Mucosa of descending colon (tissue), 3 donors: Measurements from ENCODE around the gene SRSF7. TPM values are rescaled to one million over a fixed set of nuclear protein-coding genes. Genes with fewer than 3 reads are reported as not detected.
A peak's percentile ranks its signal among the peaks of the same experiment; 100 is the strongest.
"Not testable (repeated sequence)": the region's sequence is repeated elsewhere in the genome, so short reads cannot be mapped to it uniquely, and the experiment has no call there.

Experiments used
- ATAC-seq: fragments of 200-7000 bp; cut with Tn5 transposase; one replicate; pipeline ENCODE4 v1.9.1; 2020; ENCODE audit warnings: mild to moderate bottlenecking, moderate library complexity
- DNase-seq, 3 donors: peaks; one replicate each; pipeline ENCODE4 v3.0.0-alpha.2; 2020
- H3K36me3 ChIP-seq: fragments of 200-600 bp; one replicate; pipeline ENCODE4 v1.8.0; 2021; ENCODE audit warnings: low read depth, mild to moderate bottlenecking
- H3K4me1 ChIP-seq: fragments of 200-600 bp; one replicate; pipeline ENCODE4 v1.8.0; 2021; ENCODE audit warnings: low read depth, mild to moderate bottlenecking
- H3K4me3 ChIP-seq: fragments of 200-600 bp; one replicate; pipeline ENCODE4 v1.8.0; 2021; ENCODE audit warnings: mild to moderate bottlenecking
- H3K9me3 ChIP-seq: fragments of 200-600 bp; one replicate; pipeline ENCODE4 v1.8.0; 2021; ENCODE audit warnings: mild to moderate bottlenecking
- CTCF ChIP-seq: fragments of 200-600 bp; IDR thresholded peaks from one replicate; pipeline ENCODE4 v1.8.0; 2022; ENCODE audit warnings: antibody characterized with exemption, mild to moderate bottlenecking
- intact Hi-C, 2 donors: fragments of 100-400 bp; cut with DNase I in 1 of 2; cut with micrococcal nuclease in 1 of 2; formaldehyde crosslinking; loops; one replicate each; pipeline versions ENCODE4 v1.11.0 to v1.11.1; 2022; cut with DNase I, micrococcal nuclease
- long read RNA-seq, 2 donors: library from polyadenylated mRNA; unstranded; transcript quantifications; one replicate each; pipeline ENCODE4 v2.0.0, GENCODE V29; 2019 to 2021
- total RNA-seq, 3 donors: library from RNA; stranded (reverse); fragmentation: NEBNext Ultra II Directional in 2 of 3; extraction: Animal tissue kit (Norgen Biotek cat#: 25700) in 2 of 3; gene quantifications; one replicate each; pipeline versions ENCODE4 v1.2.1 to v1.2.4, GENCODE V29; 2021 to 2023
- donor health status: DM: no; HTN: no; CAD: no; lungs with moderate emphysema.
- donor health status: DM: no; HTN: no; CAD: no.
- donor health status: DM: no; HTN: yes; CAD: no.

Gene SRSF7
- total RNA-seq, result 100 to 1,000 TPM in 2 of 3 donors, 10 to 100 TPM in 1; 91.3 to 130 (median 113) TPM
- long read RNA-seq, donor 1, transcript SRSF7-208 (7 exons, 1,903 nt), result minor isoform, 10 of 61 reads
- long read RNA-seq, donor 1, transcript SRSF7-201 (8 exons, 2,489 nt), result major isoform, 24 of 61 reads
- long read RNA-seq, donor 1, partial matches to known transcripts, result 11 of 61 reads
- long read RNA-seq, donor 1, other reads (novel, unspliced or antisense), result 8 of 61 reads
- long read RNA-seq, donor 2, transcript SRSF7-201 (8 exons, 2,489 nt), result major isoform, 11 of 22 reads
- long read RNA-seq, donor 2, partial matches to known transcripts, result 1 of 22 reads
- long read RNA-seq, donor 2, other reads (novel, unspliced or antisense), result 4 of 22 reads

GRCh38 chr2:38750891-38751595 is at the start of gene SRSF7:
TSS of gene SRSF7 (minus strand) at chr2:38751361. CDS start at chr2:38751256, 105 bp downstream.
- intact Hi-C loops, result no loop called here
- peaks cover 13% of the 10 kb centered on the region for H3K4me1 ChIP-seq

DNA sequence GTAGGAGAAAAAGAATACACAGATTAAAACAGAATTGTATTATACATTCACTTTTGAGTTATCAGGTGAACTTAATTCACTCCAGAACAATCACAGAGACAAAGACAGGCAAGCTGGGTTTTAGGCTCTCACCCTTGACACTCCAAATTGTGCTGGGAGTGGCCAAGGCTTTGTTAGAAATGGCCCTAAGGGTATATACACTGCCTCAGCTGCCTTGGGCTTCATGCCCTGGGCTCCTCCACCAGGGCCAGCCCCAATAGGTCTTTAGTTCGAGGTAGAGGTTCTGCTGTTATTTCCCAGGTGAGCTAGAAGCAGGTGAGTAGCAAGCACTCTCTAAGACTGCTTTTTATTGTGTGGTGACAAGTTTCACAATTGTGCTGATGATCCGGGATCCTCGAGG is 46.8 kb upstream of the SRSF7 start:
- Histone ChIP-seq H3K4me3 (no peak overlapping the region), H3K4me1 (peaks cover 5% of the 10 kb centered on the region), H3K36me3 (no peaks in the 10 kb centered on the region), H3K9me3 (no peaks in the 10 kb centered on the region)
- intact Hi-C loops, result no loop called here
- ATAC-seq (no peak), DNase-seq (no peak)
- no peak for TF ChIP-seq CTCF

More at GRCh38 chr2:38750891-38751595, at the start of gene SRSF7:
- ATAC-seq (peak; percentile 90), DNase-seq (peak; percentile 97 to 98 (median 98))
- Histone ChIP-seq H3K36me3 (no peaks in the 10 kb centered on the region), H3K4me3 (peak within 1 kb of the TSS; percentile 89), H3K9me3 (no peaks in the 10 kb centered on the region)
- TF ChIP-seq CTCF, result no peak

- DNase-seq, result no peak
- Histone ChIP-seq H3K9me3 (no peaks in the 10 kb centered on the region), H3K4me3 (no peak overlapping the region), H3K36me3 (no peaks in the 10 kb centered on the region), H3K4me1 (peaks cover 5% of the 10 kb centered on the region)
- no peak for TF ChIP-seq CTCF
- ATAC-seq, result no peak
- intact Hi-C loops, result no loop called here
These were observed 46.1 kb upstream of the SRSF7 start for GRCh38 chr2:38797250-38797676.

- H3K36me3 ChIP-seq, DNase-seq, H3K9me3 ChIP-seq, intact Hi-C loops, ATAC-seq, H3K4me1 ChIP-seq, H3K4me3 ChIP-seq: not testable (repeated sequence)
These were observed 43.9 kb upstream of the SRSF7 start for GRCh38 chr2:38795016-38795415.

DNA sequence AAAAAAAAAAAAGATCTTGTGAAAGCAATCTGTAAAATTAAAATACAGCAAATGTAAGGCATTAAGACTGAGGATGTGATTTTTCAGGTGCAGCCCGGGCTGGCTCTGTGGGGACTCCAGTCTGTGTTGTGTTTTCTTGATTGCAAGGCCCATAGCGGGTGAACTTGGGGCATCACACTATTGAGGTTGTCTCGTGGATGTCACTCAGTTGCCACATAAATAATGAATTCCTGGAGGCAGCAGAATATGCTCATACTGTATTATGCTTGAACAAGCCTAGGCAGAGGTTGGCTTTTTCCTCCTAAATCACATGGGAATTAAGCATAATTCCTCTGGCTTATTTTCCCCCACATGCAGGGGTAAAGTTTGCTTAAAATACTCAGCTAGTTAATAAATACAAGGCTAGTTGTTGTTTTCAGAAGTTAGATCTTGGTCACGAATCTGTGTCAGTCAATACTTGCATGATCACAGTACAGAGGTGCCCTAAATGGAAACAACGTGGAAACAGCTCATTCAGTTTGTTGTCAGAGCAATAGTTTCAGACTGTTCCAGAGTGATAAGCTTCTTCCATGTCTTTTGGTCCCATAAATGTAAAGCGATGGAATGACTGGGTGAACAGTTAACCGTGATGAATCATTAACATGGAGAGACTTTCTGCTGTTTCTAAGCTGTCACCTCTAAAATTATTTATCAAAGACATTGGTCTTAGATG is 43.2 kb upstream of the SRSF7 start:
- H3K4me3 ChIP-seq, result no peak overlapping the region
- peaks cover 5% of the 10 kb centered on the region for H3K4me1 ChIP-seq
- intact Hi-C loops, result no loop called here
- ATAC-seq, result peak; percentile 82
- no peaks in the 10 kb centered on the region for H3K9me3 ChIP-seq
- no peak for TF ChIP-seq CTCF
- DNase-seq, result no peak
- H3K36me3 ChIP-seq, result no peaks in the 10 kb centered on the region
